Inflammatory macrophage treated with lipopolysaccharide for 1 hour (primary cell): ENCODE results near the gene ZFR2.
A peak's percentile ranks its signal among the peaks of the same experiment; 100 is the strongest.
"Not testable (repeated sequence)": the region's sequence is repeated elsewhere in the genome, so short reads cannot be mapped to it uniquely, and the experiment has no call there.

Experiments used
- DNase-seq, 2 donors: peaks; one replicate each; pipeline ENCODE4 v3.0.0-alpha.2; 2020 to 2022

The ZFR2 gene

GRCh38 chr19:3769494-3769893 lies 99.3 kb downstream of the ZFR2 start:
- DNase-seq = no peak

DNA sequence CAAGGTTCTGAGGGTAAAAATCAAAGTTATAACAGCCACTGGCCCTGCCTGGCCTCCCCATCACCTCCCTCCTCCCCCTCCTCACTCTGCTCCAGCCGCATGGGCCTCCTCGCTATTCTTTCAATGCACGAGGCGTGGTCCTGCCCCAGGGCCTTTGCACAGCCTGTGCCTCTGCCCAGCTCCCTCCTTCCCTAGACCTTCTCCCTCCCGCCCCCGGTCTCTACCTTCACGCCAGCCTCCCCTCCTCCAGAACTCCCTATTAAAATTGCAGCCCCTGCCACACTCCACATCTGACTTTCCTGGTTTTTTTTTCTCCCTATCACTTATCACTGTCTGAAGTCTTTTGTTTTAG lies 100.1 kb downstream of the ZFR2 start:
- DNase-seq = no peak

DNA sequence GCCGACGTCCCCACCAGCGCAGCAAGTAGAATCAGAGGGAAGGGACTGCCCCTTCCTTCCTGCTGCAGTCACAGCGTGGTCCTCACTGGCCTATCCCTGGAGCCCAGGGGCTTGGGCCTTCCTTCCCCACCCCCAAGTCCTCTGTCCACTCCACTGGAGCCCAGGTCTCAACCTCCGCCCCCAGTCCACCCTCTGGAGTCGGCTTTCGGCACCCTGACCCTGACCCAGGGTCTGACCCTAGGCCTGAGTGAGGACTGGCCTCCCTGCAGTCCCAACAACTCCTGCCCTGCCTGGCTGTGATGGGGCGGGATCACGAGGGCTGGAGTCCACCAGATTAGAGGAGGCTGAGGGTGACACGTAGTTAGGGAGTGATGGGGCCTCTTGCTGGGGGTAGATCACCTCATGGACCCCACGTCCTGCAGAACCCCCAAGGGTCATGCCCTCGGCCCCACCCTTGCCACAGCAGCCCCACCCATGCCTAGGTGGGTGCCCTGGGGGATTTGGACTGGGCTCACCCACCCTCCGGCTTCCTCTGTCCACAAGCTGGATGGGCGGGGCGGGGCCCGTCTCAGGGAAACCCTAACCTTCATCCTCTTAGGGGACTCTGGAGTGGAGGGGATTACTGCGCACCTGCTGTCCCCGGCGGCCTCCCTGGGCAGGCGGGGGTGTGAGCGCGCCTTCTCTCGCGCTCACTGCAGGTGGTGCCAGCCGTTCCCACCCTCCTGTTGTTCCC lies 100.7 kb downstream of the ZFR2 start:
- DNase-seq = no peak

GRCh38 chr19:3767050-3767449 lies 101.8 kb downstream of the ZFR2 start:
- no peak for DNase-seq

DNA sequence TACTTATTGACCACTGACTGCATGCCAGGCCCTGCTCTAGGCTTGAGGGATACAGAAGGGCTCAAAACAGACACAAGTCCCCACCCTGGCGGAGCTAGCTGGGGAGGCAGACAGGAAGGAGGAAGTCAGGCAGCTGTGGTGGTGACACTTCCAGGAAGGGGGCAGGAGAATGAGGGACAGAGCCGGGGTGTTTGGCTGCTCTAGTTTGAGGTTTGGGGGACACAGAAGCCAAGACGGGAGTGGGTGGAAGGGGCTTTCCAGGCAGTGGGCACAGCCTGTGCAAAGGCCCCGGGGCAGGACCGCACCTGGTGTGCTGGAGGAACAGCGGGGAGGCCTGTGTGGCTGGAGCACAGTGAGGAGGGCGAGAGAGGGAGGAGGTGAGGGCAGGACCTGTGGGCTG lies 102.3 kb downstream of the ZFR2 start:
- no peak for DNase-seq

DNA sequence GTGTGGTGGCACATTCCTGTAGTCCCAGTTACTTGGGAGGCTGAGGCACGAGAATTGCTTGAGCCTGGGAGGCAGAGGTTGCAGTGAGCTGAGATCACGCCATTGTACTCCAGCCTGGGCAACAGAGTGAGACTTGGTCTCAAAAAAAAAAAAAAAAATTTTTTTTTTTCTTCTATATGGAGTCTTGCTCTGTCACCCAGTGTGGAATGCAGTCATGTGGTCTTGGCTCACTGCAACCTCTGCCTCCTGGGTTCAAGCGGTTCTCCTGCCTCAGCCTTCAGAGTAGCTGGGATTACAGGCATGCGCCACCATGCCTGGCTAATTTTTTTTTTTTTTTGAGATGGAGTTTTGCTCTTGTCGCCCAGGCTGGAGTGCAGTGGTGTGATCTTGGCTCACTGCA lies 103.1 kb downstream of the ZFR2 start:
- DNase-seq = not testable (repeated sequence)

GRCh38 chr19:3765121-3765520 lies 103.7 kb downstream of the ZFR2 start:
- no peak for DNase-seq

GRCh38 chr19:3762501-3763459 lies 106.1 kb downstream of the ZFR2 start, which contains the start of gene MRPL54:
MRPL54 (plus strand) TSS chr19:3762682; CDS start chr19:3762701, 19 bp downstream.
- peak; percentile 100 for DNase-seq

DNA sequence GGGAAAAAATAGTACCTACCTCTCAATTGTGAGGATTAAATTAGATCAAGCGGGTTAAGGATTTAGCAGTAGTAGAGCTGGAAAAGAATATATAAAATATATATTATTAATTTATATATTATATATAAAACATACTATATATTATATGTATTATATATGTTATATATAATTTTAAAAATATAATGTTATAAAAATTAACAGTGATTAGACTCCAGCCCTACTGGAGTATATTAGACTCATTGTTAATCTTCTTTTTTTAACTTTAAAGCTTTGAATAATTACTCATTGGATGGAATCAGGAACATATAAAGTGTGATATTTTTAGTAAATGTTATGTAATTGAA lies 106.7 kb downstream of the ZFR2 start:
- no peak for DNase-seq

DNA sequence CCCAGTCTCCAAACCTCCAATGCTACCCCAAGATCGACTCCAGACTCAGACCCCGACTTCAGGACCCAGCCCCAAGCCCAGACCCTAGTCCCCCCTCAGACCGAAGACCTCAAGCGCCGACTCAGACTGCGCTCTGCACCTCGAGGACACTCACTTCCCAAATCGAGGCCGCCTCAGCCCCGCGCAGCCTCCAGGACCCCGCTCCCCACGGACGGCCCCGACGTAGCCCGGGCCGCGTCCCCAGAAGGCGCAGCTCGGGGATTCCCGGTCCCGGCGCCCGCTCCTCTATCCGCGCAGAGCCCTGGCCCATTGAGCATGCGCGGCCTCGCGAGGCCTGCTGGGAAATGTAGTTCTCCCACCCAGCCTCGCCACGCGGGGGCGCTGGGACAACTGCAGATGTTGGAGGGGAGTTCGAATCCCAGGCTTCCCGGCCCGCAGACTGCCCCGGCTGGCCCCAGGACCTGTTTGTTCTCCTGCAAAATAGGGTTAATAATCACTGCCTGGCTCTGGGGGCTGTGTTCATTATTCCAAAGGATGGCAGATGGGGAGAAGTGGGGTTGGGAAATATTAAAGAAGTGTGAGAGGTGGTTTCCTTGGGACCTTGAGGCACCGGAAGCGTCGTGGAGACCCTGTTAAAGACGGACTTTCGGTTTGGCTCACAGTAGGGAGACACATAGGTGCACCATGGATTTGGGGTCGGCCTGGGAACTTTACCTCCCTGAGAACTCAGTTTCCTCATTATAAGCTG lies 107.3 kb downstream of the ZFR2 start, which contains the start of gene APBA3:
APBA3 (minus strand) TSS at position 311 of the 748 bp plus-strand sequence. CDS start 1,428 bp downstream, outside the sequence.
- DNase-seq = peak; percentile 89 to 97

DNA sequence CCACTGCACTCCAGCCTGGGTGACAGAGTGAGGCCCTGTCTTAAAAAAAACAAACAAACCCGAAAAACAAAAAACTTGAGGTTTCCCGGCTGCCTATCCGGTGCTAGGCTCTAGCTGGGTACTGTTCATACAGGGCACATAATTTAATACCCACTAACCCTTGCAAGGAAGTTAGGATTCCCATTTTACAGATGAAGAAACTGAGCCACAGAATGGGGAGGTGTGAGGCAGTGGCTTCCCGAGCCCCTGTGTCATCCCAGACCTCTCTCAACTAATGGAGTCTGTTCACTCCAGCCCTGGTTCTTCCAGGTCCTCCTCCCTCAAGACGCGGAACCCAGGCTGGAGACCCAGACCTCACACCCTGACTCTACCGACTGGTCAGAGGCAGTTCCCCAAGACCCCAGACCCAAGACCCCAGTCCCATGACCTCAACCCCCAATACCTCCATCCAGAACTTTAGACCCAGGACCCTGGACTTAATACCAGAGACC lies 107.9 kb downstream of the ZFR2 start:
- DNase-seq = no peak

DNA sequence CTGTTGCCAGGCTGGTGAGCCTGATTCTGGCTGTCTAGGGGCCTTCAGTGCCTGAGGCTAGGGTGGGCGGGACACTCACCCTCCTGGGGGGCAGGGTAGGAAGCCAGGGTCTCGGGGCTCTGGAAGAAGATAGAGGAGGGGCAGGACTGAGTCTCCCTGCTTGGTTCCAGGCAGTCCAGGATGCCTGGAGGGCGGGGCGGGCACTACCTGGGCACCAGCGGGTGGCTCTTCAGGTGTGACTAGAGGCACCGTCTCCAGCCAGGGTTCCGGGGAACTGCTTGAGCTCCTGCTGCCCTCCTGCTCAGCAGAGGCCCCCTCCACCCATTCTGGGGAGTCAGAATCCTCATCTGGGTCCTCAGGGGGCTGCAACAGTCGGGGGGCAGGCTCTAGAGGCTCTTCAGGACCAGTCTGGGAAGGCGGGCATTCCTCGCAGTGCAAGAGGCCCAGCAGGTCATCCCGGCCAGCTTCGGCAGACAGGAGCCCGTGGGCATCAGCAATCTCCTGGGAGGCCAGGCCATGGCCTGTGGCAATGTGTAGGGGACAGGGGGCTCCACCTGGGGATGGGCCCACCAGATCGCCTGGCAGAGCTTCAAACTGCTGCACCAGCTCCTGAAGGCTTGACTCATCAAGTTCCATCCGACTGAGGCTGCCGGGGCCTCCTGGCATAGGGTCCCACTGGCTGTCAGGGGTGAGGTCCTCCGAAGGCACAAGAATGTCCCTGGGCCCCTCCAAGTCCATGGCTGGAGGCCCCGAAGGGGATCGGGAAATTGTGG lies 109.2 kb downstream of the ZFR2 start:
- DNase-seq = no peak

GRCh38 chr19:3758297-3758696 lies 110.5 kb downstream of the ZFR2 start:
- DNase-seq = not testable (repeated sequence)

DNA sequence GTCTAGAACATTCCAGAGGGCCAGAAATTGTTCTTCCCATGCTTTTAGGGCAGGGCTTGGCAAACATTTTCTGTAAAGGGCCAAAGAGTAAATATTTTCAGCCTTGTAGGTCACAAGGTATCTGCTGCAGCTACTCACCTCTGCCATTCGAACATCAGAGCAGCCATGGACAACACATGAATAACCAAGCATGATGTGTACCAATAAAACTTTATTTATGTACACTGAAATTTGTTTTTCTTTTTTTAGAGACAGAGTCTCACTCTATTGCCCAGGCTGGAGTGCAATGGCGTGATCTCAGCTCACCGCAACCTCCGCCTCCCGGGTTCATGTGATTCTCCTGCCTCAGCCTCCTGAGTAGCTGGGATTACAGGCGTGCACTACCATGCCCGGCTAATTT lies 111.1 kb downstream of the ZFR2 start:
- DNase-seq = not testable (repeated sequence)
